PC-9 (cell line): ENCODE results near the gene MCTS1. TPM values are rescaled to one million over a fixed set of nuclear protein-coding genes. Genes with fewer than 3 reads are reported as not detected.
"Not testable (repeated sequence)": the region's sequence is repeated elsewhere in the genome, so short reads cannot be mapped to it uniquely, and the experiment has no call there.

Source experiments
- BruUV-seq: library from RNA; stranded (reverse); fragments of 400-500 nt; replicated peaks from 2 replicates; lab custom pipeline; 2021; lab: Mats Ljungman, UMichigan
- CTCF ChIA-PET: fragments of 300-600 bp; sonication (Branson Sonifier 250); formaldehyde crosslinking; loops from one replicate; lab custom pipeline; 2022; ENCODE audit warnings: antibody characterized with exemption; lab: Charles Lee
- POLR2A ChIA-PET: fragments of 300-600 bp; sonication (Branson Sonifier 250); formaldehyde crosslinking; loops from one replicate; lab custom pipeline; 2022; ENCODE audit warnings: antibody characterized with exemption; ENCODE audit not compliant: unreplicated experiment; lab: Charles Lee
- DNase-seq, 2 experiments: peaks; one replicate each; pipeline versions ENCODE4 v3.0.0 to v3.0.0-alpha.2; 2015 to 2022; ENCODE audit warnings: mixed read lengths in 1 of 2
- H2AFZ ChIP-seq: fragments of 200-600 bp; sonication (generic); 2 replicates; pipeline ENCODE4 v1.8.1; 2017; ENCODE audit warnings: antibody characterized with exemption
- H3F3A ChIP-seq: fragments of 200-600 bp; sonication (generic); 2 replicates; pipeline ENCODE4 v1.8.1; 2017; ENCODE audit warnings: antibody characterized with exemption, mild to moderate bottlenecking, low read depth; ENCODE audit not compliant: insufficient read depth
- H3K27ac ChIP-seq: fragments of 200-600 bp; sonication (generic); 2 replicates; pipeline ENCODE4 v1.6.1; 2016; ENCODE audit warnings: mixed run types
- H3K27me3 ChIP-seq: fragments of 200-600 bp; sonication (generic); 2 replicates; pipeline ENCODE4 v1.6.1; 2016; ENCODE audit warnings: low read depth, mixed run types; ENCODE audit not compliant: insufficient read depth
- H3K36me3 ChIP-seq: fragments of 200-600 bp; sonication (generic); 2 replicates; pipeline ENCODE4 v1.6.1; 2016; ENCODE audit warnings: low read depth, mixed run types
- H3K4me1 ChIP-seq: fragments of 200-600 bp; sonication (generic); replicated peaks from 2 replicates; pipeline ENCODE4 v1.6.1; 2016; ENCODE audit warnings: mixed run types; ENCODE audit not compliant: insufficient read depth
- H3K4me2 ChIP-seq: fragments of 200-600 bp; sonication (generic); 2 replicates; pipeline ENCODE4 v1.6.1; 2017; ENCODE audit warnings: mixed run types
- H3K4me3 ChIP-seq: fragments of 200-600 bp; sonication (generic); 2 replicates; pipeline ENCODE4 v1.6.1; 2016; ENCODE audit warnings: mixed run types
- H3K79me2 ChIP-seq: fragments of 200-600 bp; sonication (generic); 2 replicates; pipeline ENCODE4 v1.6.1; 2017; ENCODE audit warnings: low read depth, mixed run types
- H3K9me2 ChIP-seq: fragments of 200-600 bp; sonication (generic); 2 replicates; pipeline ENCODE4 v1.8.1; 2017; ENCODE audit warnings: mild to moderate bottlenecking; ENCODE audit not compliant: insufficient read depth
- H3K9me3 ChIP-seq: fragments of 200-600 bp; sonication (generic); 2 replicates; pipeline ENCODE4 v1.8.1; 2016; ENCODE audit warnings: low read depth; ENCODE audit not compliant: insufficient read depth
- H4K20me1 ChIP-seq: fragments of 200-600 bp; sonication (generic); 2 replicates; pipeline ENCODE4 v1.8.1; 2017; ENCODE audit not compliant: insufficient read depth
- CTCF ChIP-seq: fragments of 200-600 bp; sonication (generic); conservative IDR thresholded peaks from 2 replicates; pipeline ENCODE4 v1.6.1; 2017; ENCODE audit warnings: mixed run types, antibody characterized with exemption, mild to moderate bottlenecking, moderate library complexity
- EZH2 ChIP-seq: fragments of 200-600 bp; sonication (generic); IDR thresholded peaks from 2 replicates; pipeline ENCODE4 v1.8.0; 2017; ENCODE audit warnings: antibody characterized with exemption, low read depth
- intact Hi-C: fragments of 100-400 bp; cut with micrococcal nuclease; formaldehyde crosslinking; loops from one replicate; pipeline ENCODE4 v1.10.0; 2022; ENCODE audit not compliant: unreplicated experiment
- total RNA-seq: library from RNA; stranded (reverse); gene quantifications from 2 replicates; pipeline ENCODE4 v1.2.3, GENCODE V29; 2021

MCTS1 gene
- total RNA-seq, 1 experiment from 2014 or later = 98.4 TPM

GRCh38 chrX:120570011-120570600 lies 33.8 kb upstream of the MCTS1 start:
- DNase-seq = no peak
- intact Hi-C loops = no loop called here
- Histone ChIP-seq H3K27ac (no peak overlapping the region), H3K4me1 (peaks cover 18% of the 10 kb centered on the region), H4K20me1 (no peaks in the 10 kb centered on the region), H3K4me3 (no peak overlapping the region), H3K9me3 (no peaks in the 10 kb centered on the region), H2AFZ (no peak overlapping the region), H3K9me2 (no peaks in the 10 kb centered on the region), H3K27me3 (no peaks in the 10 kb centered on the region), H3K79me2 (no peaks in the 10 kb centered on the region), H3K4me2 (no peak overlapping the region), H3K36me3 (no peaks in the 10 kb centered on the region), H3F3A (peaks cover 7% of the 10 kb centered on the region)
- ChIA-PET CTCF (interaction anchor here (0.6 kb wide), 1 partner anchor 144 kb away, joined by 9 read pairs; no protein-coding TSS in a partner anchor), POLR2A (no interaction called here)
- TF ChIP-seq EZH2 = no peak
- no peak for TF ChIP-seq CTCF
- BruUV-seq = no TSS peak

GRCh38 chrX:120573806-120574205 lies 30.1 kb upstream of the MCTS1 start:
- H3K79me2 ChIP-seq, H3K4me2 ChIP-seq, H4K20me1 ChIP-seq, DNase-seq, H2AFZ ChIP-seq, H3F3A ChIP-seq, H3K36me3 ChIP-seq, H3K9me3 ChIP-seq, POLR2A ChIA-PET, H3K4me1 ChIP-seq, intact Hi-C loops, H3K27ac ChIP-seq, H3K9me2 ChIP-seq, CTCF ChIA-PET, H3K27me3 ChIP-seq, BruUV-seq, H3K4me3 ChIP-seq: not testable (repeated sequence)

- Histone ChIP-seq H3K79me2 (no peaks in the 10 kb centered on the region), H3K4me1 (no peaks in the 10 kb centered on the region), H3K4me2 (no peak overlapping the region), H3K9me2 (no peaks in the 10 kb centered on the region), H2AFZ (no peak overlapping the region), H3K9me3 (no peaks in the 10 kb centered on the region; the same call in 1 of the 2 replicates), H4K20me1 (no peaks in the 10 kb centered on the region), H3K27ac (no peak overlapping the region), H3K27me3 (no peaks in the 10 kb centered on the region), H3F3A (no peaks in the 10 kb centered on the region), H3K4me3 (no peak overlapping the region), H3K36me3 (no peaks in the 10 kb centered on the region)
- POLR2A ChIA-PET = no interaction called here
- intact Hi-C loops = no loop called here
- TF ChIP-seq EZH2 (no peak), CTCF (no peak)
- no peak for DNase-seq
- BruUV-seq = no TSS peak
- CTCF ChIA-PET = no interaction called here
Observed at GRCh38 chrX:120575379-120576114, 28.4 kb upstream of the MCTS1 start.
